T-helper 1 cell treated with Interleukin-12 subunit alpha and Interleukin-12 subunit beta and Interleukin-4 antibody, amounts not matched to agents 30 μg/mL and 1 μg/mL, for 36 hours (primary cell): Measurements from ENCODE around the gene KCNAB1.

Source experiments
- H3K27ac Mint-ChIP-seq: one replicate; pipeline ENCODE4 v1.8.0; 2021; ENCODE audit warnings: mild to moderate bottlenecking, mixed read lengths
- H3K27me3 Mint-ChIP-seq: one replicate; pipeline ENCODE4 v1.8.0; 2021; ENCODE audit warnings: low read depth, mixed read lengths
- H3K36me3 Mint-ChIP-seq: one replicate; pipeline ENCODE4 v1.8.0; 2021; ENCODE audit warnings: low read depth, mixed read lengths
- H3K4me1 Mint-ChIP-seq: one replicate; pipeline ENCODE4 v1.8.0; 2021; ENCODE audit warnings: low read depth, mixed read lengths
- H3K4me3 Mint-ChIP-seq: one replicate; pipeline ENCODE4 v1.8.0; 2021; ENCODE audit warnings: mild to moderate bottlenecking, moderate library complexity, mixed read lengths
- H3K9me3 Mint-ChIP-seq: one replicate; pipeline ENCODE4 v1.8.0; 2021; ENCODE audit warnings: mixed read lengths

The KCNAB1 gene

DNA sequence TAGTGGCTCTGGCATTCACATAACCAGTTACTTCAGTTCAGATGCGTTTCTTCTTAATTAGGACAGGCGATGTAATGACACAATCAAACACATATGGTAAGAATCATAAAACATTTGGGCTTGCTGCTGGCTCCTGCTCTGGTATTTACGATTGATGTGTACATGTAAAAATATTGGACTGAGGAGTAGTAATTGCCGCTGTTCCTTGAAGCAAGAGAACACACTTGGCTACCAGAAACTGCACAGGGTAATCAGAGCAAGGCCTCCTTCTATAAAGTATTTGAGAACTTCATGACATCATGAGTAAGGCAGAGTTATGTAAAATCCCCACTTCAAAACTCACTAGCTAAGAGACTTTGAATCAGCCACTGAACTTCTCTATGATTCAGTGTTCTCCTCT is 276.5 kb downstream of the KCNAB1 start:
- no peak overlapping the region for H3K27ac Mint-ChIP-seq
- no peaks in the 10 kb centered on the region for H3K4me1 Mint-ChIP-seq
- no peak overlapping the region for H3K4me3 Mint-ChIP-seq
- H3K27me3 Mint-ChIP-seq: peaks cover 31% of the 10 kb centered on the region
- no peaks in the 10 kb centered on the region for H3K36me3 Mint-ChIP-seq
- H3K9me3 Mint-ChIP-seq: no peaks in the 10 kb centered on the region

DNA sequence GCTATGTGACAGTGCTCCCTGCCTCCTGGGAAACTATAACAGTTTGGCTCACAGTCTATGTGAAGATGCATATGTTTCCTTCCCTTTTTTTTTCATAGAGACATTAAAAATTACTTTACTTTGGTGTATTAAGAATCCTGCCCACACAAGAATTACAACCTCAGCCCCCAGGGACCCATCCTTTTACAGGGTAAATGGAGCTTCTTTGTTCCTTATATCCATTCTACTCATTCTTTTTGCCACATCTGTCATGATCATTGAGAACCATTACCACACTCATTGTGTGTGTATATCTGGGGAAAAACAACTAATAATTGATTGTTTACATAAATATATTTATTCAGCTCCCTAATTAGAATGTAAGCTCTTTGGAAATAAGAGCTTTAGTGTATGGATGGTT is 277.2 kb downstream of the KCNAB1 start:
- Mint-ChIP-seq H3K27ac (no peak overlapping the region), H3K9me3 (no peaks in the 10 kb centered on the region), H3K36me3 (no peaks in the 10 kb centered on the region), H3K4me1 (no peaks in the 10 kb centered on the region), H3K4me3 (no peak overlapping the region), H3K27me3 (peaks cover 28% of the 10 kb centered on the region)

DNA sequence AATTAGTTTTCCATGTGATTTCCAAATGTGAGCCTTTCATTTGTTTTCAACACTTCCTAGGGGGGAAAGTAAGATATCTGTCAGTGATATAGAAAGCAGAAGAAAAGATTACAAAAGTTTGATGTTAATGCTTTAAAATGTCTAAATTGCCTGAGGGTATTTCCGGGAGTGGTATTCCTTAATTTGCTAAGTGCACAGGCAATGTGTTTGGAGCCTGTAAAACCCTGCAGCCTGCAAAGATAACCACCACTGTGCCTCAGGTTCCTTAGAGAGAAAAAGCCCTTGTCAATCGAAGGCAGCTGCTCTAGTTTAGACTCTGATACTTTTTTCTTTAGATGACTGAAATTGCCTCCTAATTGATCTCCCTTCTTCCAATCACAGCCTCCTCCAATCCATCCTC is 279.7 kb downstream of the KCNAB1 start:
- no peaks in the 10 kb centered on the region for H3K9me3 Mint-ChIP-seq
- peaks cover 23% of the 10 kb centered on the region for H3K27me3 Mint-ChIP-seq
- no peaks in the 10 kb centered on the region for H3K36me3 Mint-ChIP-seq
- no peak overlapping the region for H3K4me3 Mint-ChIP-seq
- H3K27ac Mint-ChIP-seq: no peak overlapping the region
- H3K4me1 Mint-ChIP-seq: no peaks in the 10 kb centered on the region

DNA sequence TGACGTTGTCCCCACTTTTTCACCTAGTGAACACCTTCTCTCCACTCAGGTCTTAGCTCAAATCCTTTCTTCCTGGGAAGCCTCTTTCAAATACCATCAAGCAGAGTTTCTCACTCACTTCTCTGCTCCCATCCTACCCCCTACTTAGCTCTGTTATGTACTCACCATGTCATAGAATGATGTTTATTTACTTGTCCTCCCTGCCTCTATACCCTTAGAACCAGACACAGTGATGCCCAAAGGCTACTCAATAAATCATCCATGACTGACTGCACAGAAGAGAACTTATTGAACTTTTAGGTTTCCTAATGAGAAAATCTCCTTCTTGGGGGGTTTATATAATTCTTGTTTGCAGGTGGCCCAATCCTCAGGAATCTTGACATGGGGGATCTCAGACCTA is 280.4 kb downstream of the KCNAB1 start:
- H3K4me3 Mint-ChIP-seq: no peak overlapping the region
- H3K27ac Mint-ChIP-seq: no peak overlapping the region
- peaks cover 23% of the 10 kb centered on the region for H3K27me3 Mint-ChIP-seq
- H3K9me3 Mint-ChIP-seq: no peaks in the 10 kb centered on the region
- no peaks in the 10 kb centered on the region for H3K36me3 Mint-ChIP-seq
- no peaks in the 10 kb centered on the region for H3K4me1 Mint-ChIP-seq

DNA sequence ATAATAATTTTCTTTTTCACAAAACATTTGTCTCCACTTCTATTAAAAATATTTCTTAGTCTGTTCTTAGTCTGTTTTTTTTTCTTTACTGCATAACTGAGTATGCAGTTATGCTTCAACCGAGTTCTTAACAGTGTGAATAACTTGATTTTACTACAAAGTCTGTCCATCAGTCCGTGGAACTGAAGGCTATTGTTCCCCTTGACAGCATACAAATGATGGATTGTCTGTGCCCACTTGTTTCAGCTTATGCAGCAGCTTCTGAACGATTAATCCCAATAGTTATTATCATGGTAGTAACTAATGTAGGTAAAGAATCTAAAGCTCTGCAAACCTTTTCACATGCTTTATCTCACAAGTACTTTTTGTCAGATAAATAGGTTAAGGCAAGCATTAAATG is 283.8 kb downstream of the KCNAB1 start:
- Mint-ChIP-seq H3K27me3 (peaks cover 19% of the 10 kb centered on the region), H3K4me3 (no peak overlapping the region)

DNA sequence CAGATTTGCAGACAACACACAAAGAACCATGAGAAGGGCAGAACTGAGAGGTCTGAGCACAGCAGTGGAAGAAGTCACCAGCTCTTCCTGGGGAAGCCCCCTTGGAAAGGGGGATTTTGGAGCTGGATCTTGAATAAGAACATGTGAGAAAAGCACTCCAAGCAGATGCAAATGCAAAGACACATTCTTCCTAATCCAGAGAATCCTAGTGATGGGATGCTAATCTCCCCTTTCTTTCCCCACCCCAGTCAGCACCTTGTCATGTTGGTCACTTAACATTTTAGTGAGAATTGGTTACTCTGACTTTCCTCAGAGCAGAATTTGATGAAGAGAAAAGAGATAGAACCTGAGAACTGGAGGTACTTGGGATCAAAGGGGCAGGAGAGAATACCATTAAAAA is 286.0 kb downstream of the KCNAB1 start:
- H3K36me3 Mint-ChIP-seq: no peaks in the 10 kb centered on the region
- no peak overlapping the region for H3K27ac Mint-ChIP-seq
- H3K4me3 Mint-ChIP-seq: no peak overlapping the region

More for the DNA sequence above, 283.8 kb downstream of the KCNAB1 start:
- Mint-ChIP-seq H3K9me3 (no peaks in the 10 kb centered on the region), H3K27ac (no peak overlapping the region), H3K4me1 (no peaks in the 10 kb centered on the region), H3K36me3 (no peaks in the 10 kb centered on the region)

DNA sequence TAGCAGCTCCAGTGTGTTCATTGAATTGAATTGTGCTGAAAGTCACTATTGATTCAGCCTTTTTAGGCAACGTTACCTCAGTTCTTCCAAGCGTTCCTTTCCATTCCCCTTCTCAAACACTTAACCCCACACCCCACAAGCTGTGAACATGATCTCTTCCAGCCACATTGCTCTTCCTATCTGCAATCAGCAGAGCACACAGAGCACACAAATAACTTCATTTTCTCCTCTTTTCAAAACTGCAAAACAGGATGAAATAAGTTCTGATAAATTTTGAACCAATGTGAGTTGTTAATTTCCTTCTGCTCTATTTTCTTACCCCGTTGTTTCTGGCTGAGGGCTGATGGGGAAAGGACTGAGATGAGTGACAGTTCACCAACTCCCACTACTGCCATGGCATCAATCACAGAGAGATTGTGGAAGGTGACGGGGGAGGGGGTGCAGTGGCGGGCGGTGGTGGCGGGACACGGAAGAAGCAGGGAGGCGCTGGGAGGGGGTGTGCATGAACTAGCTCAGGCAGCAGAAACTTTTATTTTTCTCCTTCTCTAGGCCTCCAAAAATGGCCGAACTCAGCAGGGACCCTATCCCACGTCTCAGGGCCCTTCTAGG is 287.3 kb downstream of the KCNAB1 start:
- Mint-ChIP-seq H3K4me1 (no peaks in the 10 kb centered on the region), H3K4me3 (no peak overlapping the region), H3K36me3 (no peaks in the 10 kb centered on the region), H3K27ac (no peak overlapping the region), H3K27me3 (peaks cover 21% of the 10 kb centered on the region), H3K9me3 (no peaks in the 10 kb centered on the region)

More for the DNA sequence above, 286.0 kb downstream of the KCNAB1 start:
- H3K27me3 Mint-ChIP-seq: peaks cover 16% of the 10 kb centered on the region
- no peaks in the 10 kb centered on the region for H3K9me3 Mint-ChIP-seq
- no peaks in the 10 kb centered on the region for H3K4me1 Mint-ChIP-seq

DNA sequence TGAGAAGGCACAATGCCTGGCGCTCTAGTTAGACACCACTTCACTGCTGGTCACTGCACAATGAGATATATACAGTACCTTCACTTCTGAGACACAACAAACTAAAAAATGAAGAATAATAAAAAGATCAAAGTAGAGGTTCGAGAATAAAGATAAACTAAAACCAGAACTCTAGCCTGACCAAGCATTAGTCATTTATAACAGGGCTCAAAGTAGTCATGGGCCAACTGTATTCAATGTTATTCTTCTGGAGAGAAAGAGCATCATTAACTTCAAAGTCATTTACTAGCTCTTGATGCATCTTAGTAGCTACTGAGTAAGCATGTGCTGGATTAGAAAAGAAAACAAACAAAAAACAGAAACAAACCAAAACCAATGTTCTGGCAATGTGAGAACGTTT is 289.3 kb downstream of the KCNAB1 start:
- Mint-ChIP-seq H3K27ac (no peak overlapping the region), H3K27me3 (peaks cover 23% of the 10 kb centered on the region), H3K4me1 (no peaks in the 10 kb centered on the region), H3K9me3 (no peaks in the 10 kb centered on the region), H3K4me3 (no peak overlapping the region), H3K36me3 (no peaks in the 10 kb centered on the region)

DNA sequence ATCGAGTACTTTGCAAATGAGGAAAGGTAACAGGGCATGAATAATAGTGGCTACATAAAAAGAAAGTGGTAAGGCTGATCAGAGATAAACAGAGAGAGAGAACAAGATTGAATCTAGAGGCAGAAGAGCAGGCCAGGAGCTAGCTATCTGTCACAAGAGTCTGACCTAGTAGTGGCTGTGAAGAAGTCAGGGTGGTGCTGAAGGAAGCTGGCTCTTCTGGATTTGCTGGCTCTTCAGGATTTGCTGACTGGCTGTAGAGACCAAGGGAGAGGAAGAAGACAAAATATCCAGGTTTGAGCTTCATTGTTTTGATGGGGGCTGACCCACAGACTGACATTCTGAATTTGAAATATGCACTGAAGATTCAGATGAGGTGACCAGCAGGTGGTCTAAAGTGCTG is 292.2 kb downstream of the KCNAB1 start:
- Mint-ChIP-seq H3K9me3 (no peaks in the 10 kb centered on the region), H3K27me3 (peaks cover 29% of the 10 kb centered on the region), H3K36me3 (no peaks in the 10 kb centered on the region), H3K27ac (no peak overlapping the region), H3K4me1 (no peaks in the 10 kb centered on the region), H3K4me3 (no peak overlapping the region)

DNA sequence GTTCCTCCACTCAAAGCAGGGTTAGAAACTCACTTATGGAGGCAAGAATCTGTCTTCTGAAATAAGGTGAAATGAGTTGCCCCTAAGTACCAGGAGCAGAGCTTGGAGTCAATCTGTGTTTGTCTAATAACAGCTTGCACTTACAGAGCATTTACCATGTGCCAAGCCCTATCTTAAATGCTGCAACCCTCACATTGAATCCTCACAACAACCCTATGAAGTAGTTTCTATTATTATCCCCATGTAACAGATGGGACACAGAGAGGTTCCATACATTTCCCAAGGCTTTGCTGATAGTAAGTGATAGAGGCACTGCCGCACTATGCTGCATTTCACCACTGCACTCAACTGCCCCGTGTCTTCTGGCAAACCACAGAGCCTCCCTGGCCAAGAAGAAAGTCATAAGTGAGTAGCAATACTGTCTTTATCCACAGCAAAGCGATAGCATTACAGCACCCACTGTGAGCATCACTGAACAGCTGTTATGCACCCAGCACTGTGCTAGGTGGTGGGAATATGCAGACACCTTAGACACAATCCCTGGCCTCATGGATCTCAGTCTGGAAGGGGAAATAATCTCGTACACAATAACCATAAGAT is 293.0 kb downstream of the KCNAB1 start:
- no peaks in the 10 kb centered on the region for H3K4me1 Mint-ChIP-seq
- H3K9me3 Mint-ChIP-seq: no peaks in the 10 kb centered on the region
- H3K27me3 Mint-ChIP-seq: peaks cover 32% of the 10 kb centered on the region
- H3K27ac Mint-ChIP-seq: no peak overlapping the region
- H3K4me3 Mint-ChIP-seq: no peak overlapping the region
- H3K36me3 Mint-ChIP-seq: no peaks in the 10 kb centered on the region

DNA sequence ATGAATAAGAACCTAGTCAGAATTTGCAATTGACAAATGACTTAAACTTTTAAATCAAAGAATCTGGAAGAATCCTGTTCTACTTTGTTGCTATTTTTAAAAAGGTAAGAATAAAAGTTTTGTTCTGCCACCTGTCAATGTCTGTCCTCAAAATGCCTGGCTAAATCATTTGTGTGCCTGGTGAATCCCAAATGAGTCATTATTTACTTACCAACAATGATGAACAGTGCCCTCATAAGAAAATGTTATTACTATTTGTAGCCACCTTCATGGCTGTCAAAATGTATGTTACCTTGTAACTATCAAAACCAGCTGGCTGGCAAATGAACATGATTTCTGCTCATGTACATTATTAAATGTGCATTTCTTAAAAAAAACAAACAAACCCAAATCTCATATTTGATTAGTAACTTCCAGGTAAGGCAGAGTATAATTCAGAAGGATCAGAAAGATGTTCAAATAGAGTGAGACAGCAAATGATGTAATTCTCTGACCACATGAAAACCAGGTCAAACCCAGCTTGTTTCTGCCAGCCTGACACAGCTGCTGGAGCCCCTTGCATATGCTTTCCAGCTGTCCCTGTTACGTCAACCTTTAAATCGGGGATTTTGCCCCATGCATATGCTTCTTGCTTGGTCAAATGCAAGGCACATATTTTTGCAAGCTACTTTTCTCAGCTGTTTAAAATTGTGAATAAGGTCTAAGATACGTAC is 296.6 kb downstream of the KCNAB1 start:
- H3K36me3 Mint-ChIP-seq: no peaks in the 10 kb centered on the region
- no peak overlapping the region for H3K27ac Mint-ChIP-seq
- H3K27me3 Mint-ChIP-seq: peaks cover 27% of the 10 kb centered on the region
- H3K4me3 Mint-ChIP-seq: no peak overlapping the region
- H3K4me1 Mint-ChIP-seq: no peaks in the 10 kb centered on the region
- no peaks in the 10 kb centered on the region for H3K9me3 Mint-ChIP-seq

DNA sequence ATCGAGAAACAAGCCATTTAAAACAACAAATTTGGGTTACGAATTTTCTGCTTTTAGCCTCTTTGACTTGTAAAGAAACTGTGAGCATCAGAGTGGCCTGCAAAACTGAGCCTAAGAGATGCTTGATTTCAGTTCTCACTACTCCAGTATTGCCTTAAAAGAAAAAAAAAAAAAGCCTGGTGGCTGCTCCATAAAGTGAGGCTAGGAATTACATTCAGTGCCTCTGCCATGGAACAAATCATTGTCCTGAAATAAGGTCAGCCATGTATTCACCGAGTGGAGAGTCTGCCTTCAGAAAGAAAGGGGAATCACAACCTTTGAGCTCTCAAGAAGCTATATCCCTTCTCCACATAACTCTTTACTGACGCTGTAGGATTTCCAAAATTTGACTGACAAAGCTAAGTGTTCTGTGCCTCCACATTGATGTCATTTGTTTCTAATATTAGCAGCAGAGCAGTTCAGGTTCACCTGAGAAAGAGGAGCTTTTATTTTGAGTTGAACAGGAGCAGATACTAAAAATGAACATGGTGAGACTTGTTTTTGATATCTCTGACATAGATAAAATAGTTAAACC is 297.3 kb downstream of the KCNAB1 start:
- no peaks in the 10 kb centered on the region for H3K4me1 Mint-ChIP-seq
- H3K27me3 Mint-ChIP-seq: peaks cover 23% of the 10 kb centered on the region
- H3K9me3 Mint-ChIP-seq: no peaks in the 10 kb centered on the region
- H3K4me3 Mint-ChIP-seq: no peak overlapping the region
- H3K36me3 Mint-ChIP-seq: no peaks in the 10 kb centered on the region
- no peak overlapping the region for H3K27ac Mint-ChIP-seq

DNA sequence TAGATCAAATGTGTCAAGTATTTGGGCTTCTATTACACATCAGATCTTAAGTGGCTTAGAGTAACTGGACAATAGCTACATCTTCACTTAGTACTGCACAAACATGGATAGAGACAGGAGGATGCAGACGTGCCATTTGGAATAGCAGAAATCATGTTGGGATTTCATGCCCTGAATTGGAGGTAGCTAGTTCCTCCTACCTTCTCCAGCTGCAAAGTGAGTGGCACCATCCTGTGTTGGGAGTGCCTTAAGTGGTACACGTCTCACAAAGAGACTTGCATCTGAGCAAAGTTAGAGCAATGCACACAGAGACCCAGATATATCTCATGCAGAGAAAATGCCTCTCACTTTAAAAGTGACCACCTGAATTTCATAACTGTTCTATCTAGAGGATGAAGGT is 298.1 kb downstream of the KCNAB1 start:
- no peak overlapping the region for H3K4me3 Mint-ChIP-seq
- no peak overlapping the region for H3K27ac Mint-ChIP-seq
- no peaks in the 10 kb centered on the region for H3K4me1 Mint-ChIP-seq
- H3K36me3 Mint-ChIP-seq: no peaks in the 10 kb centered on the region
- no peaks in the 10 kb centered on the region for H3K9me3 Mint-ChIP-seq
- peaks cover 22% of the 10 kb centered on the region for H3K27me3 Mint-ChIP-seq

DNA sequence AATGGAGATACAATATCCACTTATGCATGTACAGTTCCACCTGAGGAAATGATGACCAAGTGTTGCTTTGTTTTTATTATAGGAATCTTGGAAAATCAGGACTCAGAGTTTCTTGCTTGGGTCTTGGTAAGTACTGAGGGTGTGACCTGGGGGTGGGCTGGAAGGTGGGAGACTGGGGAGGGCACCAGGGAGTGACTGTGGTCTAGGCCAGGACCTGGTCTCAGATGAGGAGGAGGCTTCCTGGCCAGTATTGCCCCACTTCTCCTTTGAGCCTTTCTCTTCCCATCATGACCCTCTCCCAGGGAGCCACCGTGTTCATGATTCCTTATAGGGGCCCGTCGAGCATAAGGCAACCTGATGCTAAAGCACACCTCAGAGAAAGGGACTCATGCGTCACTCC is 301.2 kb downstream of the KCNAB1 start:
- H3K27me3 Mint-ChIP-seq: peaks cover 15% of the 10 kb centered on the region
- H3K4me1 Mint-ChIP-seq: no peaks in the 10 kb centered on the region
- H3K9me3 Mint-ChIP-seq: no peaks in the 10 kb centered on the region
- H3K4me3 Mint-ChIP-seq: no peak overlapping the region
- H3K27ac Mint-ChIP-seq: no peak overlapping the region
- H3K36me3 Mint-ChIP-seq: no peaks in the 10 kb centered on the region

DNA sequence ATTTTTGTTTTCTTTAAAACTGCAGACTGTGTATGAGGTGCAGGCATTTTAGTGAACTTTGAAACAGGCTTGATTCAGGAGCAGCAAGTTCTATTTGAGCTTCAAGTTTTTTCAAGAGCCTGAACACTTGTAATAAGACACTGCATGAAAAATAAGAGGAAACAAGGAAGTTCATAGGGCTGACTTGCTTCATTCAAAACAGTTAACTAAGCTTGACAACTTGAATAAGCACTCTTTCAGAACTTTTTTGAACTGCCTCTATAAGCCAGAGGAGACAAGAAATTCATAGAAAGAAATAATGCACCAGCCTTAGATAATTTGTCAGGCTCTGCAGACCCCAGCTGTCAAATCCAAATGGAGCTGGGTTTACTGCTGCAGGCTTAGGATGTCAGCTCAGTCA is 304.4 kb downstream of the KCNAB1 start:
- Mint-ChIP-seq H3K27me3 (peaks cover 14% of the 10 kb centered on the region), H3K36me3 (no peaks in the 10 kb centered on the region), H3K9me3 (no peaks in the 10 kb centered on the region), H3K4me3 (no peak overlapping the region), H3K4me1 (no peaks in the 10 kb centered on the region), H3K27ac (no peak overlapping the region)
